AG09319 (cell line): Measurements from ENCODE around the gene HOXD11.
A peak's percentile ranks its signal among the peaks of the same experiment; 100 is the strongest.

ENCODE experiments used
- DNase-seq: peaks from one replicate; pipeline ENCODE4 v3.0.0-alpha.2; 2010; ENCODE audit warnings: low read depth; ENCODE audit errors: extremely low read depth
- TF ChIP-seq, protein P1 (sequence below): IDR thresholded peaks from 2 replicates; pipeline ENCODE4 v1.5.1; 2011; ENCODE audit warnings: low read depth, mild to moderate bottlenecking, inconsistent platforms, low read length, moderate library complexity

HOXD11 gene

DNA sequence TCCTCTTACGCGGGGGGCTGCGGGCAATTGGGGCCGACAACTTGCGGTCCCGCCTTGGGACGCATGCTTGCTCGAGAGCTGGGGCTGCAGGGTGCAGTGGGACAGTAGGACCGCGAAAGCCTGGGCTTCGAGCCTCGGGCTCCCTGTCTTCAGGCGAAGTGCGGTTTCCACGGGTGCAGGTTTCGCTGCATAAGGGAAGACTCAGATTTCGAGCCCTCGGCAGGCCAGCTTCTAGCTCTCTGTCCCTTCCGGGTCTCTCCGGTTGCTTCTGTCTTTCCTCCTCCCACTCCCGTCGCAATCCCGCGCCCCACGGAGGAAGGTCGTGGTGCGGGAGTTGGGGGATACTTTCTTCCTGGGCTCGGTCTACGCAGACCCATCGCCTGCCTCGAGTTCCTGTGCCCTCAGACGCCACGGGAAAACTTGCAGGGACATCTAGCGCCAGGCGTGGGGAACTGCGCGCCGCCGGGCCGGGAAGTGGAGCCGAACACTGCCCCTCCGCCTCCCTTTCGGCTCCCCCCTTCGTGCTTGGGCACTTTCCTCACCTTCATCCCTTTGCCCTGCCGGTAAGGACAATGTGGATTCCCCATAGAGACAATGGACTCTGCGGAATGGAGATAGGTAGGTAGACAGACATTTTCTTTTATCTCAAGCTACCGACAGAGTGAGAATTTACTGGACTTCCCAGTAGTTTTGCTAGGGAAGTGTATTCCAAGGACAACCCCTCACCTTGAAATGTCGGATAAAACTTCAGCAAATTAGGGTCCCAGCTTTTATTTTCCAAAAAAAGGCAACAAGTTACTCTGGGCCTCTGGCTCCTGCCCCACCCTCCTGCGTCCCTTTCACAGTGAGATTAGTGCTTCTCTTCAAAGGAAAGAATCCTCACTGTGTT lies 18.8 kb upstream of the HOXD11 start:
- no peak for DNase-seq
- TF ChIP-seq, protein P1, sequence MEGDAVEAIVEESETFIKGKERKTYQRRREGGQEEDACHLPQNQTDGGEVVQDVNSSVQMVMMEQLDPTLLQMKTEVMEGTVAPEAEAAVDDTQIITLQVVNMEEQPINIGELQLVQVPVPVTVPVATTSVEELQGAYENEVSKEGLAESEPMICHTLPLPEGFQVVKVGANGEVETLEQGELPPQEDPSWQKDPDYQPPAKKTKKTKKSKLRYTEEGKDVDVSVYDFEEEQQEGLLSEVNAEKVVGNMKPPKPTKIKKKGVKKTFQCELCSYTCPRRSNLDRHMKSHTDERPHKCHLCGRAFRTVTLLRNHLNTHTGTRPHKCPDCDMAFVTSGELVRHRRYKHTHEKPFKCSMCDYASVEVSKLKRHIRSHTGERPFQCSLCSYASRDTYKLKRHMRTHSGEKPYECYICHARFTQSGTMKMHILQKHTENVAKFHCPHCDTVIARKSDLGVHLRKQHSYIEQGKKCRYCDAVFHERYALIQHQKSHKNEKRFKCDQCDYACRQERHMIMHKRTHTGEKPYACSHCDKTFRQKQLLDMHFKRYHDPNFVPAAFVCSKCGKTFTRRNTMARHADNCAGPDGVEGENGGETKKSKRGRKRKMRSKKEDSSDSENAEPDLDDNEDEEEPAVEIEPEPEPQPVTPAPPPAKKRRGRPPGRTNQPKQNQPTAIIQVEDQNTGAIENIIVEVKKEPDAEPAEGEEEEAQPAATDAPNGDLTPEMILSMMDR, result peak; percentile 96

DNA sequence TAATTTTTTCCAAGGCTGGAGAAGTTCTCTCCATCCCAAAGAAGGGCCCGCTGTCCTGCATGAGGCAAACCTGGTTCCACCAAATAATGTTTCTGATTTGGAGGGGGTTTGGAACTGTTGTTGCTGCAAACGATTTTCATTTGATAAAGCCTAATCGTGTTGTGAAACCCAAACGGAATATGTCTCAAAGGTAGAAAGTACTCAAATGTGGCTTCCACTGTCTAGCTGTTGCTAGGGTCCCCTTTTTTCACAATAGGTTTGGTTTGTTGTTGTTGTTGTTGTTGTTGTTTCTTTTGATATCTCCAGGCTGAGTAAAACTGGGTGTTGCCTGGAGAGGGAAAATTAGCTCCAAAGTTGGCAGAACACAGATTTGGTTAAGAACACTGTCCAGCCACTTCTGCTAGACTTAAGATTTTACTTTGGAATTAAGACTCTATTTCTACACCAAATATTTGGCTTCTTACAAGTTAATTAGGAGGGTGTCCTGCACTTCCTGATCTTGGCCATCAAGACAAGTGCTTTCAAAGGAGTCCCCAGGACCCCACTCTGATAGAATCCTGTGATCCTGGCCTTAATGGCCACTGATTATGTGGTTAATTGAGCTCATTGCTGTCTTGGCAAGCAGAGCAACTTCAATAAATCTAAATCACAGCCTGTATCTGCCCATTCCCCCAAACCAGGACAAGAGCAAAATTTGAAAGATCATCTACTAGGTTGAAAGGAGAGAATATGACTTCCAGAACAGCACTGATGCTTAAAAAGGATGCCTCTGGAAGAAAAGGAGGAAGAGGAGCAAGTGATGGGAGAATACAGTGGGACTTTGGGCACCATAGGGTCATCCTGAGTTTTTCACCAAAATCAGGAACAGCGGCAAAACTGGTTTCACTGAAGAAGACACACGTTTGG lies 17.9 kb upstream of the HOXD11 start:
- DNase-seq, result no peak
- TF ChIP-seq, protein P1, result no peak

DNA sequence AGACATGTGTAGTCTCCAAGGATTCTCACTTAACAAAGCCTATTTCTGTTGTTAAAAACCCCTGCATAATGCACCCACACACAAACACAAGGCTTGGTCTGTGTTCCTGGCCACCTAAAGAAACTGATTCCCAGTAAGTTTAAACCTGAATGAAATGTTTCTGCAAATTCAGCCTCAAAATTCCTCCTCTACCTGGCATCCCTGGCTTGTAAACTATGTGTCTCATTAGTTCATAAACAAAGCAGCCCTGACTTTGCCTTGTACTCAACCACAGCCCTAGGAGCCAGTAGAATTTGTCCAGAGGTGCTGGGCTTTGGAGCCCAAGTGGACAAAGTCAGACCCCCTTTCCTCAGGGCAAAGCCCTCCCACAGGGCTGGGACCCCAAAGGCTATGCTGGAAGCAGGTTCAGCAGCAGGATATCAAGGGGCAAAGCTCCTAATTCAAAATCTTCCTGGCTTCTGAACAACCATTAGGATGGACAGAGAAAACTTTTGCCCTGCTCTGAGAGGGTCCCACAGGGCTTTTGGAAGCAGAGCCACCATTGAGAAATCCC lies 17.2 kb upstream of the HOXD11 start:
- no peak for DNase-seq
- TF ChIP-seq, protein P1, result no peak

DNA sequence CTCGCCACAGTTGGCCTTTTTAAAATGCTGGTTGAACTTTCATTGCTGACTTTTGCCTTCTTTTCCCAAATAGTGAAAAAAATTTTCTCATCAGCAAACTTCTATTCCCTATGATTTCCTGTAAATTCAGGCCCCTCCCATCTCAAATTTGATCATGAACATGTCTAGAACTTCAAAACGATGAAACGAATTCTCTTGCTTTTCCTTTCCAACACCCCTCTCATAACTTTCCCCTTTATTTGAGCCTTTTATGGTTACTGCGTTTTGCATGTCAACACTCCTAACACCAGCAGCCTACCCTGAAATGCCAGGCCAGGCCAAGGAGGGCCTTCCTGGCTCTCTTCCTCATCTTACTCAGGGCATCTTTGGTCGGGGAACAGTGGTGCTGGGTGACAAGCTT lies 16.2 kb upstream of the HOXD11 start:
- DNase-seq, result no peak
- TF ChIP-seq, protein P1, result no peak

DNA sequence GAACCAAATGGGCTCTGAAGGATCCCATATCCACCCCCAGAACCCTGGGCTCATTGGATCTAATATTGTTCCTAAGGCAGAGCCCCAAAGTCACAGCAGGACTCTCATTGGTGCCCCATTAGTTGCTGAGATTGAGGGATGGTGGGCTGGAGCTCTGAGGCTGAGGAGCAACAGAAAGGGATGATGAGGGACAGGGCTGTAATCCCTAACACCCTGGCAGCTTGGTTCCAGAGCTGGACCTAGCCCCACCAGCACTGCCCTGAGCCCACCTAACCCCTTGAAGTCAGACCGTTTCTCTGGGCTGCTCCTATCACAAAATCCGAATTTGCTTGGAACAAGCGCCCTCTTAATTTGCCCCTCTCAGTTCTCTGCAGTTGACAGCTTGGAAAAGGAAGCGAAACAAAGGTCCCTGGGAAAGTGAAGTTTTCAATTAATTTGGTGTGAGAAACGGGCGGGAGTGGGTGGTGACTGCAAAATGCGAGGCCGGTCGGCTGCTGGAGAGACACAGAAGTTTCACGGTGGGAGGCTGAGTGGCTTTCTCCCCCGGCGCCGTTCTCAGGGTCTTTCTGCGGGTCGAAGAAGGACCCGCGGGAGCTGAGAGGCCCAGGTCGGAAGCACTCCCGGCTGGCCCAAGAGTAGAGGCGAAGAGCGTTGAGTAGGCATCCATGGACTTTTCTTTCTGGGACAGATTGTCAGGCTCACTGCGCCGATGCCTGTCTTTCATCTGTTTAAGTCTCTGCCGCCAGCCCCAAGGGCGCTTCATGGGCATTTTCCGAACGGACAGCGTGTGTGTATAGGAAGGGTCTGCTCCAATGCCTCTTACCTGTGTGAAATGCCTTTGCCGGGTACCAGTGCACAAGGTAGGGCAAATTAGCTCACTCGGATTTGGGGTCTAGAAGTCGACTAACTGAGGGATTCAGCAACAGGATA lies 15.5 kb upstream of the HOXD11 start:
- TF ChIP-seq, protein P1, result no peak
- no peak for DNase-seq

DNA sequence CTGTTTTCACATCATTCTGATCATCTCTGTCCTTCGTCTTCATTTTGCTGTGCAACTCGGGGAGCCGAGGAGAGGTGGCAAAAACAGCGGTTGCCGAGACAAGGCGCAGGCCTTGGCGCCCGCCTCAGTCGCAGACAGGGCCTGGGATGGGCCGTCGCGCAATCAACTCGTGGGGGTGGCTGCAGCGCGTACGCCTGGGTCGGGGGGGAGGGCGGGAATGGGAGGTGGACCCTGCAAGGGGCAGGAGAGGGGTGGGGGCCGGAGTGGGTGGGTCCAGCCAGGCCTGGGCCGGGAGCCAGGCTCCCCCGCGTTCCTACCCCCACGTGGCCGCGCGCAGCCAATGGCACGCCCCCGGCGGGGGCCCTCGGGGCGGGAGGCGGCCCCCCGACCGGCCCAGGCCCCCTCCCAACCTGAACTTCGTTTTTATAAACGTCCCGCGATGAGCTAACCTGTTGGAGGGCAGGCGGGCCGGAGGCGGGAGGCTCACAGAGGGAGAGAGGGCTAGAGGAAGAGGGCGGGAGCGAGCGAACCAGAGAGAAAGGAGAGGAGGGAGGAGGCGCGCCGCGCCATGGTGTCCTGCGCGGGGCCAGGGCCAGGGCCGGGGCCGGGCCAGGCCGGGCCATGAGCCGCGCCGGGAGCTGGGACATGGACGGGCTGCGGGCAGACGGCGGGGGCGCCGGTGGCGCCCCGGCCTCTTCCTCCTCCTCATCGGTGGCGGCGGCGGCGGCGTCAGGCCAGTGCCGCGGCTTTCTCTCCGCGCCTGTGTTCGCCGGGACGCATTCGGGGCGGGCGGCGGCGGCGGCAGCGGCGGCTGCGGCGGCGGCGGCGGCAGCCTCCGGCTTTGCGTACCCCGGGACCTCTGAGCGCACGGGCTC lies 14.6 kb upstream of the HOXD11 start, which contains the start of gene HOXD13:
Gene HOXD13 (plus strand): TSS at position 452 of the 875 bp plus-strand sequence. CDS start 170 bp downstream, at position 622.
- TF ChIP-seq, protein P1, result no peak
- DNase-seq, result no peak
